Heart left ventricle (tissue), 13 donors: ENCODE results near the gene TAPBP.

Experiments
- CTCF ChIP-seq, 12 donors: fragments of 200-600 bp; sonication (generic) in 4 of 12; IDR thresholded peaks; one replicate each; pipeline versions ENCODE4 v1.5.0 to v1.8.0; 2018 to 2022; ENCODE audit warnings: antibody characterized with exemption in 12 of 12, mild to moderate bottlenecking in 5 of 12
- POLR2A ChIP-seq, 2 donors: fragments of 450-650 bp; IDR thresholded peaks; one replicate each; pipeline ENCODE4 v1.6.1; 2017; ENCODE audit warnings: antibody characterized with exemption in 2 of 2, mild to moderate bottlenecking in 2 of 2, moderate library complexity in 2 of 2
- donor health status: ischemic (EF 13 %, LVEDD 7.1; RV severe dilation, severe dysfunction).
- donor health status: DM: no; HTN: yes; CAD: no.
- donor health status: DM: no; HTN: no; CAD: no.
- donor health status: ischemic (EF 25% LVEDD 6.9; RV normal size, moderate dysfunction).
- donor health status: ischemic (EF 25% LVEDD 5.7; RV mildly dilated, moderate dysfunction).
- donor health status: ischemic (EF 35%, LVEDD 5.7; RV mildly dilated, moderate dysfunction).
- donor health status: nonischemic (EF 11% LVEDD 7.7; RV severe dilation, severe dysfunction).
- donor health status: DM: yes; HTN: yes; CAD: no.
- donor health status: PGD.
- donor health status: ischemic (EF 29% LVEDD 5.4; RV normal size, mild dysfunction).
- donor health status: nonischemic (EF 23%, LVEDD 6.1; RV moderate dilation, normal function).

- TF ChIP-seq CTCF (IDR thresholded peaks at IDR 0.05), result no peak
- TF ChIP-seq POLR2A (IDR thresholded peaks at IDR 0.05), result no peak
Observed at GRCh38 chr6:33333666-33334065, 19.8 kb upstream of the TAPBP start.
